NCI-H146 treated with DMSO at 0.1 percent for 48 hours (cell line): ENCODE measurements around the gene CANX.

Experiments used
- DNase-seq: peaks from one replicate; lab custom pipeline; 2025; ENCODE audit not compliant: unreplicated experiment; lab: John Stamatoyannopoulos, UW

The CANX gene

DNA sequence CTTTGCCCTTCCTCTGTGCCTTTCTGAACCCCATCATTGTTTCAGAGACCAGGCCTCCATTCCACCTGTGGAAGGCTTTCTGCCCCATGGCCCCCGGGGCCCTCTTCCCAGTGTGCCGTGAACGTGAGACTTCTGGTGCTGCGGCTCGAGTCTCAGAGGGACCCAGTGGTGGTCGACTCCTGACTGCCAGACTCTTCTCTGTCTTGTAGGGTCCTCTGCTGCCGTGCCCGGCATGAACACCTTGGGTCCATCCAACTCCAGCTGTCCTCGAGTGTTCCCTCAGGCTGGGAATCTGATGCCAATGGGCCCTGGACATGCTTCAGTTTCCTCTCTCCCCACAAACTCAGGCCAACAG, 74.9 kb downstream of the CANX start:
- DNase-seq = no peak

- no peak for DNase-seq
These were observed 75.7 kb downstream of the CANX start for GRCh38 chr5:179774442-179774841.

- no peak for DNase-seq
These were observed 77.7 kb downstream of the CANX start for GRCh38 chr5:179776411-179776938.

DNA sequence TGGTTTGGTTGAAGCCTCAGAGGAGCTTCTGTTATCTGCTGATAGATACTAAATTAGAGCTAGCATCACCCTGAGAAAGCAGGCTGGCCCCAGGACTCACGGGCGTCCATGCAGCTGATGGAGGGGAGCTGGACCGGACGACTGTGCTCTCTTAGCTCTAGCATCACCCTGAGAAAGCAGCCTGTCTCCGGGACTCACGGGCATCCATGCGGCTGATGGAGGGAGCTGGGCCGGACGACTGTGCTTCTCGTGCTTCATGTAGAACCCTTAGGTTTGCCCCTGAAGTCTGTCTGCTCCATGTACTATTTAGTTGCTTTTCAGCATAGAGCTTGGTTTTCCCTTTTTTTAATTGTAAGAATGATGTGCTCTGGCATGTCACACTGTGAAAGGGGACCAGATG, 78.7 kb downstream of the CANX start:
- no peak for DNase-seq

GRCh38 chr5:179777909-179778308, 79.1 kb downstream of the CANX start:
- no peak for DNase-seq

DNA sequence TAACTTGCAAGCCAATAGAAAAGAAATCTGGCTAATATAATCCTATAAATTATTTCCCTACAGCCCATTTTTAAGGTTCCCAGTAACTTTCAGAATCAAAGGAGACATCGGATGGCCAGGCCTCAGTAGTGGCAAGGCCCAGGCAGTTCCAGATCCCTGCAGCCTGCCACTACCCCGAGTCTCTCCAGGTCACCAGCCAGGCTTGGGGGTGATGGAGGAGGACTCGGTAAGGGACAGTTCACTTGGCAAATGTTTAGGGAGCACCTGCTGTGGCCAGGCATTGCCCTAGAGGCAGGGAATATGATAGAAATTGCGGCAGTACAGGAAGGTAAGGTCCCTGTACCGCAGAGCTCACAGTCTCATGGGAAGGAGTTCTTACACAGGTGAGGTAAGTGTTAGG, 79.8 kb downstream of the CANX start:
- no peak for DNase-seq

- no peak for DNase-seq
These were observed 81.1 kb downstream of the CANX start for GRCh38 chr5:179779826-179780225.

DNA sequence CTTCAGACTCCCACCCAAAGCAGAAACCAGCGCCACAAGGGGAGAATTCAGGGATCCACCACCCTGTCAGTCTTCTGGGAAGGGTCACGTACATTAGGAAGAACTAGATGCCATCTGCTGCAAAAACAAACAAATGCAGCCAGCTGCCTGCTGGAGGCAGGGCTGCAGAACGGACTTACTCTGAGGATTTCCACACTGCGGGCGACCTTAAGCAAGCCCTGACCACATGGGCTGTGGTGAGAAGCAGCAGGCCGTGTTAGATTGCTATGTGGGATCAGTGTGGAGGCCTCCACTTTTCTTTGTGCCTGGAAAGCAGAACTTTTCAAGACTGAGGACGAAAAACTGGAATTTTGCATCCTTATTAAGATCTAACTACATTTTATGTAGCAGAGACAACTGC, 81.6 kb downstream of the CANX start:
- no peak for DNase-seq
